ENCODE measurements around the gene ERICH6.

ERICH6 gene

GRCh38 chr3:150736903-150737832 lies 33.4 kb upstream of the ERICH6 start:
- DNase-seq: peak in 1 of 2 experiments; percentile 34

- DNase-seq: no peak
Measured at GRCh38 chr3:150736316-150736719, 32.6 kb upstream of the ERICH6 start.

- no peak for DNase-seq
Measured at GRCh38 chr3:150734795-150735119, 31.0 kb upstream of the ERICH6 start.

GRCh38 chr3:150733936-150734794 lies 30.4 kb upstream of the ERICH6 start:
- DNase-seq: no peak

GRCh38 chr3:150733373-150733935 lies 29.7 kb upstream of the ERICH6 start:
- DNase-seq: no peak

- DNase-seq: no peak
Measured at GRCh38 chr3:150729682-150730360, 26.1 kb upstream of the ERICH6 start.

GRCh38 chr3:150727653-150728502 lies 24.2 kb upstream of the ERICH6 start:
- DNase-seq: no peak

- no peak for DNase-seq
Measured at GRCh38 chr3:150725548-150725947, 21.8 kb upstream of the ERICH6 start.

GRCh38 chr3:150723946-150724345 lies 20.2 kb upstream of the ERICH6 start:
- DNase-seq: no peak

- DNase-seq: no peak
Measured at GRCh38 chr3:150722267-150722666, 18.5 kb upstream of the ERICH6 start.

- DNase-seq: peak; percentile 86
Measured at GRCh38 chr3:150721285-150722130, 17.8 kb upstream of the ERICH6 start.

- DNase-seq: no peak
Measured at GRCh38 chr3:150720444-150720843, 16.7 kb upstream of the ERICH6 start.

GRCh38 chr3:150710097-150710496 lies 6.4 kb upstream of the ERICH6 start:
- DNase-seq: no peak

- DNase-seq: no peak
Measured at GRCh38 chr3:150703299-150703755, 393 bp downstream of the ERICH6 start.

GRCh38 chr3:150699068-150699639 lies 4.6 kb downstream of the ERICH6 start:
- DNase-seq: no peak

- no peak for DNase-seq
Measured at GRCh38 chr3:150697646-150698045, 6.1 kb downstream of the ERICH6 start.

- no peak for DNase-seq
Measured at GRCh38 chr3:150691414-150692040, 12.2 kb downstream of the ERICH6 start.

GRCh38 chr3:150687613-150688012 lies 16.1 kb downstream of the ERICH6 start:
- DNase-seq: no peak

GRCh38 chr3:150682824-150683223 lies 20.9 kb downstream of the ERICH6 start:
- no peak for DNase-seq

- no peak for DNase-seq
Measured at GRCh38 chr3:150682279-150682678, 21.4 kb downstream of the ERICH6 start.
